Stimulated activated CD4-positive, alpha-beta T cell treated with anti-CD3 and anti-CD28 coated beads, Interleukin-1b, Interleukin-23, amount 100 ng/mL, for 48 hours (primary cell): Measurements from ENCODE around the gene FERMT3.
A peak's percentile ranks its signal among the peaks of the same experiment; 100 is the strongest.

ENCODE experiments used
- DNase-seq: peaks from one replicate; pipeline ENCODE4 v3.0.0-alpha.2; 2020

Gene FERMT3

GRCh38 chr11:64186492-64187165 lies 19.9 kb upstream of the FERMT3 start:
- peak; percentile 44 for DNase-seq

- no peak for DNase-seq
Observed at GRCh38 chr11:64192434-64192833, 14.1 kb upstream of the FERMT3 start.

- DNase-seq: no peak
Observed at GRCh38 chr11:64196626-64197025, 9.9 kb upstream of the FERMT3 start.

- DNase-seq: no peak
Observed at GRCh38 chr11:64198511-64198910, 8.0 kb upstream of the FERMT3 start.

- DNase-seq: no peak
Observed at GRCh38 chr11:64201543-64201942, 5.0 kb upstream of the FERMT3 start.

GRCh38 chr11:64202992-64203391 lies 3.5 kb upstream of the FERMT3 start:
- no peak for DNase-seq

GRCh38 chr11:64203421-64204079 lies 3.0 kb upstream of the FERMT3 start:
- no peak for DNase-seq

GRCh38 chr11:64204080-64204440 lies 2.5 kb upstream of the FERMT3 start:
- no peak for DNase-seq

GRCh38 chr11:64204464-64204989 lies 2.0 kb upstream of the FERMT3 start:
- DNase-seq: peak; percentile 74

- peak; percentile 88 for DNase-seq
Observed at GRCh38 chr11:64207256-64208085, 950 bp downstream of the FERMT3 start.

GRCh38 chr11:64208086-64208795 lies 1.7 kb downstream of the FERMT3 start:
- DNase-seq: no peak

- no peak for DNase-seq
Observed at GRCh38 chr11:64208796-64209562, 2.5 kb downstream of the FERMT3 start.

- DNase-seq: no peak
Observed at GRCh38 chr11:64209563-64209843, 3.0 kb downstream of the FERMT3 start.

GRCh38 chr11:64210301-64211020 lies 3.9 kb downstream of the FERMT3 start:
- no peak for DNase-seq

GRCh38 chr11:64211181-64211872 lies 4.8 kb downstream of the FERMT3 start:
- DNase-seq: no peak

GRCh38 chr11:64216879-64217278 lies 10.4 kb downstream of the FERMT3 start:
- DNase-seq: no peak

- DNase-seq: no peak
Observed at GRCh38 chr11:64218628-64219353, 12.3 kb downstream of the FERMT3 start.

- DNase-seq: no peak
Observed at GRCh38 chr11:64219354-64219684, 12.8 kb downstream of the FERMT3 start.

- no peak for DNase-seq
Observed at GRCh38 chr11:64219755-64220154, 13.2 kb downstream of the FERMT3 start.

- DNase-seq: no peak
Observed at GRCh38 chr11:64220271-64220670, 13.8 kb downstream of the FERMT3 start.

GRCh38 chr11:64220798-64221197 lies 14.3 kb downstream of the FERMT3 start:
- DNase-seq: no peak
